Choroid plexus epithelial cell (primary cell): ENCODE results near the gene HNRNPUL2.
"Not testable (repeated sequence)": the region's sequence is repeated elsewhere in the genome, so short reads cannot be mapped to it uniquely, and the experiment has no call there.

ENCODE experiments used
- DNase-seq: peaks from one replicate; pipeline ENCODE4 v3.0.0-alpha.2; 2010; ENCODE audit warnings: low read depth
- H3K4me3 ChIP-seq: 2 replicates; pipeline ENCODE4 v1.5.1; 2011; ENCODE audit warnings: low read depth, mild to moderate bottlenecking, control low read depth, low read length, moderate library complexity
- CTCF ChIP-seq: conservative IDR thresholded peaks from 2 replicates; pipeline ENCODE4 v1.5.1; 2011; ENCODE audit warnings: low read depth, mild to moderate bottlenecking, control low read depth, inconsistent platforms, low read length, moderate library complexity

Gene HNRNPUL2

DNA sequence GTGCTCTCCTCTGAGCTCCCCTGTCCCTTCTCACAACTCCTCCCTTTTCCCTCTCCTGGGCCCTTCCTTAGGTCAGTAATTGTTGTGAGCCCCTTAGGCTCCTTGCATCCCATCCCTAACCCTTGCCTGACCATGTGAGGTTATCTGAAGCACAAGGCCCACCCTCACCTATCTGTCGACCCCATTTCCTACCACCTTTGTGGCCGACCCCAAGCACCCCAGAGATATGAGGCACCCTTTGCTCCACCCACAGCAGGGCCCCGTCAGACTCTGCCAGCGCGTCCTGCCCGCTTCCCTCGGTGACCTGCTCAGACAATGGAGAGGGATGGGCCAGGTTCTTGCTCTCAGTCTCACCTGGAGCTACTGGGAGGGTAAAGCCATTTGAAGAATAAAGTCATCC lies 18.5 kb downstream of the HNRNPUL2 start:
- H3K4me3 ChIP-seq, result peak overlapping the region; percentile 68
- DNase-seq, result no peak
- TF ChIP-seq CTCF, result no peak

DNA sequence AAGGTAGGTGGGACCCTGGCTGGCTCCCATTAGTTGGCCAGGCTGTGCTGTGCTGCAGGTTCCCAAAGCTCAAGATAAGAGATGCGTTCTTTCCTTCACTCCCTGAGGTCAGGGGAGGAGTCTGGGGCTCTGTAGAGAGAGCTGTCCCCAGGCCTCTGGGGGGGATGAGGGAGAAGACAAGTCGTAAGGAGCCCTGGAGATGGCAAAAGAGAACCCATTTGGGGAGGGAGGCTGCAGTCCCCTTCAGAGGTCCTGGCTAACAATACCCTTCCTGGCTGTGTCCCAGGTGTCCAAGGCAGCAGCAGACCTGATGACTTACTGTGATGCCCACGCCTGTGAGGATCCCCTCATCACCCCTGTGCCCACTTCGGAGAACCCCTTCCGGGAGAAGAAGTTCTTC lies 18.9 kb downstream of the HNRNPUL2 start:
- peak overlapping the region; percentile 68 for H3K4me3 ChIP-seq
- TF ChIP-seq CTCF, result no peak
- no peak for DNase-seq

- H3K4me3 ChIP-seq, result peak within 1 kb of the TSS; percentile 82
- no peak for TF ChIP-seq CTCF
- no peak for DNase-seq
Measured at GRCh38 chr11:62707277-62707861, 19.9 kb downstream of the HNRNPUL2 start, which contains the start of the genes BSCL2 and GNG3. BSCL2 (minus strand) TSS chr11:62707424; CDS start chr11:62707195, 229 bp downstream. GNG3 (plus strand) TSS chr11:62707676; CDS start chr11:62708296, 620 bp downstream.

DNA sequence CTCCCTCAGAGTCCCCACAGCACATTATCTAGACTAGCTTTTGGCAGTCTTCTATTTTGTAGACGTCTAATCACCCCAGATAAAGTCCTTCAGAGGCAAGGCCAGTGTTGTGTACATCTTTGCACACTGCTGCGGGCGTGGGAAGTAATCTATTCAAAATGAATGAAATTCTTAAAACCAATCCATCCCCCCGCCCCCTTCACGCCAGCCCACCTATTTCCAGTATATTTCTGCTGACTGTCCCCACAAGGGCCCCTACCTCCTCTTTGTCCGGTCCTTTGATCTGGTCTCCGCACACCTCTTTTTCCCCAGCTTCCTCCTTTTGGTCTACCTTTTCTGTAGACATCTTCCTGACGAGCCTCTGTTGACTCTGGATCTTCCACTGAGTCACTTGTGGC lies 20.4 kb downstream of the HNRNPUL2 start:
- no peak for DNase-seq
- no peak overlapping the region for H3K4me3 ChIP-seq
- no peak for TF ChIP-seq CTCF

GRCh38 chr11:62705880-62706849 lies 21.1 kb downstream of the HNRNPUL2 start:
- H3K4me3 ChIP-seq, result peak overlapping the region; percentile 82
- DNase-seq, result peak; percentile 94
- no peak for TF ChIP-seq CTCF

DNA sequence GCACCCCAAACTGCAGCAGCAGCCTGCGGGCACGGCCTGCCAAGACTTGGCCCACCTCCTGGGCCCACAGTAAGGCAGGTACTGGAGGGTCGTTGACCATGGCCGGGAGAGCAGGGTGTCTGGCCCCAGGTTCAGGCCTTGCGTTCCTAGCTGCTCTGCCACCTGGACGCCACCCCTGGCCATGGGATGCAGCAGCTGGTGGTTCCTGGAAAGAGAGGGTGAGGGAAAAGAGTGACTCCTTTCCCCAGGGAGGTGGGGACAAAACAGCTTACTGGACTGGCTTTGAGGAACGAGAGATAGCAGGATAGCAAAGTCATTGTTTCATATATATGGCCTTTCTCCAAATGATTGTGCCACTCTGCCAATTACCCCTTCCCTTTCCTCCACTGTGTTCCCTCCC lies 21.8 kb downstream of the HNRNPUL2 start:
- DNase-seq, result no peak
- no peak for TF ChIP-seq CTCF
- H3K4me3 ChIP-seq, result peak overlapping the region; percentile 82

- not testable (repeated sequence) for DNase-seq, H3K4me3 ChIP-seq
Measured at GRCh38 chr11:62703921-62704320, 23.3 kb downstream of the HNRNPUL2 start.
